Trophoblast cell (in vitro differentiated cells and primary cell): ENCODE results near the gene GAS2.

Experiments
- DNase-seq, 2 donors: peaks; one replicate each; pipeline ENCODE4 v3.0.0-alpha.2; 2016
- H2AFZ ChIP-seq: 2 replicates; pipeline ENCODE4 v1.6.1; 2013; ENCODE audit warnings: low read length, moderate library complexity, mild to moderate bottlenecking; ENCODE audit not compliant: insufficient read depth, poor library complexity
- H2AK5ac ChIP-seq: 2 replicates; pipeline ENCODE4 v1.6.1; 2013; ENCODE audit warnings: mild to moderate bottlenecking, low read length
- H2BK120ac ChIP-seq: 2 replicates; pipeline ENCODE4 v1.6.1; 2013; ENCODE audit warnings: low read length, mild to moderate bottlenecking, moderate library complexity; ENCODE audit not compliant: insufficient read depth, poor library complexity
- H2BK12ac ChIP-seq: 2 replicates; pipeline ENCODE4 v1.6.1; 2013; ENCODE audit warnings: mild to moderate bottlenecking, low read length, moderate library complexity
- H2BK5ac ChIP-seq: 2 replicates; pipeline ENCODE4 v1.6.1; 2013; ENCODE audit warnings: low read length, low read depth, moderate library complexity, mild to moderate bottlenecking; ENCODE audit not compliant: poor library complexity
- H3K14ac ChIP-seq: 2 replicates; pipeline ENCODE4 v1.6.1; 2013; ENCODE audit warnings: mild to moderate bottlenecking, low read length
- H3K18ac ChIP-seq: 2 replicates; pipeline ENCODE4 v1.6.1; 2013; ENCODE audit warnings: mild to moderate bottlenecking, low read length
- H3K23ac ChIP-seq: 2 replicates; pipeline ENCODE4 v1.6.1; 2013; ENCODE audit warnings: low read length
- H3K27ac ChIP-seq: 2 replicates; pipeline ENCODE4 v1.5.1; 2013; ENCODE audit warnings: low read depth, mild to moderate bottlenecking, inconsistent platforms, low read length, moderate library complexity
- H3K27me3 ChIP-seq: 2 replicates; pipeline ENCODE4 v1.6.1; 2013; ENCODE audit warnings: inconsistent platforms, mild to moderate bottlenecking, low read length, moderate library complexity; ENCODE audit not compliant: insufficient read depth
- H3K36me3 ChIP-seq, 2 experiments: 1 replicate in 1 of 2; 2 replicates in 1 of 2; pipeline ENCODE4 v1.6.1; 2013; ENCODE audit warnings: low read length in 2 of 2, mild to moderate bottlenecking in 2 of 2, moderate library complexity in 1 of 2; ENCODE audit not compliant: insufficient read depth in 2 of 2, control insufficient read depth in 1 of 2
- H3K4ac ChIP-seq: 2 replicates; pipeline ENCODE4 v1.6.1; 2013; ENCODE audit warnings: low read depth, mild to moderate bottlenecking, low read length, moderate library complexity
- H3K4me1 ChIP-seq, 2 experiments: 1 replicate in 1 of 2; 2 replicates in 1 of 2; pipeline ENCODE4 v1.6.1; 2013; ENCODE audit warnings: low read length in 2 of 2, mild to moderate bottlenecking in 2 of 2, moderate library complexity in 1 of 2; ENCODE audit not compliant: insufficient read depth in 2 of 2, control insufficient read depth in 1 of 2
- H3K4me2 ChIP-seq: 2 replicates; pipeline ENCODE4 v1.6.1; 2013; ENCODE audit warnings: inconsistent platforms, mild to moderate bottlenecking, low read length, moderate library complexity
- H3K4me3 ChIP-seq: 2 replicates; pipeline ENCODE4 v1.5.1; 2013; ENCODE audit warnings: mild to moderate bottlenecking, low read depth, low read length, inconsistent platforms
- H3K79me1 ChIP-seq: one replicate; pipeline ENCODE4 v1.6.1; 2013; ENCODE audit warnings: low read length
- H3K79me2 ChIP-seq: 2 replicates; pipeline ENCODE4 v1.6.1; 2013; ENCODE audit warnings: low read length, mild to moderate bottlenecking; ENCODE audit not compliant: control insufficient read depth, insufficient read depth, poor library complexity
- H3K9ac ChIP-seq: 2 replicates; pipeline ENCODE4 v1.6.1; 2013; ENCODE audit warnings: mild to moderate bottlenecking, low read length
- H3K9me3 ChIP-seq: 2 replicates; pipeline ENCODE4 v1.6.1; 2013; ENCODE audit warnings: low read depth, mild to moderate bottlenecking, control low read depth, inconsistent platforms, low read length; ENCODE audit not compliant: insufficient read depth
- H4K12ac ChIP-seq: 2 replicates; pipeline ENCODE4 v1.6.1; 2013; ENCODE audit warnings: low read depth, mild to moderate bottlenecking, low read length, moderate library complexity
- H4K8ac ChIP-seq: 2 replicates; pipeline ENCODE4 v1.6.1; 2013; ENCODE audit warnings: low read depth, mild to moderate bottlenecking, low read length, moderate library complexity
- H4K91ac ChIP-seq: one replicate; pipeline ENCODE4 v1.6.1; 2013; ENCODE audit warnings: low read depth, mild to moderate bottlenecking, low read length, moderate library complexity
- WGBS: extraction: QIAGEN DNeasy Blood & Tissue Kit; methylation state at CpG from one replicate; pipeline ENCODE4 v1.1.7; 2013; ENCODE audit warnings: missing lambda C conversion rate; ENCODE audit not compliant: insufficient read length, insufficient coverage; ENCODE audit errors: extremely low coverage; 5-methylcytosine and 5-hydroxymethylcytosine counted together

GAS2 gene

DNA sequence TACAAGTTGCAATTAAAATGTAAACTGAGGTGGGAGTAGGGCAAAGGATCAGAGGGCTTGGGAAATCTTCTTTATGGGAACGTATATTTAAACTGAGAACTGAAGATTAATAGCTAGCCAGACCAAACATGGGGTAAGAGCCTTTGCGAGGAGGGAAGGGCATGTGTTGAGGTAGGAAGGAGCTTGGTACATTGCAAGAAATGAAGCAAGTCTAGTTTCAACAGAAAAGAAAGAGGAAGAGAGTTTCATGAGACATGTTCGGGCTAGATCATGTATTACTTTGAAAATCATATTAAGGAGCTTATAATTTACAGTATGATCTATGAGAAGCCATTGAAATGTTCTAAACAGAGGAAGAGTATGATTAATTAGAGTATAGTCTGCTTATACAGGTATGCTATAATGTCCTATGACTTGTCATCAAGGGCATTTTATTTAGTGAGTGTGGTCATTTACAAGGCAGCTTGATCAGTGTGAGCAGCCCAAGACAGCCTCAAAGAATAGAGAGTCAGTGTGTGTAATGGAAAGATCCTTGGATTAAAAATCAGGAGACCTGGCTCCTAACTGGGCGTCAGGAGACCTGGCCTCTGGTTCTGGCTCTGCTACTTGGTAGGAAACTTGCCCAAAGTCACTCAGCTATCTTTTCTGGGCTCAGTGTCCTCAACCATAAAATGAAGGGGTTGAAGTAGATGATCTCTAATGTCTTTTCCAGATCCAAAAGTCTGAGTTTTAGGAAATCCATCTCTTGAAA is 10.9 kb downstream of the GAS2 start:
- Histone ChIP-seq H3K4ac (no peak overlapping the region), H3K9ac (no peak overlapping the region), H3K14ac (no peak overlapping the region), H3K23ac (no peak overlapping the region), H3K4me1 (no peaks in the 10 kb centered on the region), H2AFZ (no peak overlapping the region), H3K36me3 (no peaks in the 10 kb centered on the region), H3K9me3 (no peaks in the 10 kb centered on the region), H3K4me2 (no peak overlapping the region), H2BK120ac (no peak overlapping the region), H3K79me1 (no peaks in the 10 kb centered on the region), H2BK12ac (no peak overlapping the region), H3K18ac (no peak overlapping the region), H4K8ac (no peak overlapping the region), H3K27me3 (no peaks in the 10 kb centered on the region), H4K91ac (no peak overlapping the region), H3K79me2 (no peaks in the 10 kb centered on the region), H2AK5ac (no peak overlapping the region), H2BK5ac (no peak overlapping the region), H4K12ac (no peak overlapping the region), H3K27ac (no peak overlapping the region), H3K4me3 (no peak overlapping the region)
- DNase-seq = no peak
- no CpG with 5 or more reads among the region's 4 CpGs for WGBS

DNA sequence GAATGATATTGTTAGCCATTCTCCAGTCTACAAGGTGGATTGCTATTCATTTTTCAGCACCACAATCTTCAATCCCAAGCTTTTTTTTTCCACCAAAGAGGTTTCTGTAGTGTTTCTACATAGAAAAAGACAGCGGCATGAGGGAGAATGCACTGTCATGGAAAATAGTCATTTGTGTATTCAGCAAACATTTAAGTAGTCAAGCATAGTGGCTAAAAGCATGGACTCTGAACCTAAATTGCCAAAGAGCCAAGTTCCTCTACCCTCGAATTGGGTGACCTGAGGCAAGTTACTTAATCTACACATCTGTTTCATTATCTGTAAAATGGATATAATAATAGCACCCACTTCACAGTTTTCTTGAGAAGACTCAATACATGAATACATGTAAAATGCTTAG is 14.2 kb downstream of the GAS2 start:
- no peaks in the 10 kb centered on the region for H3K4me1 ChIP-seq
- no peak overlapping the region for H2AFZ ChIP-seq
- no peak overlapping the region for H3K4ac ChIP-seq
- no peak overlapping the region for H3K4me3 ChIP-seq
- H3K9ac ChIP-seq = no peak overlapping the region
- H3K27me3 ChIP-seq = no peaks in the 10 kb centered on the region
- no CpG with 5 or more reads among the region's 2 CpGs for WGBS
- no peak overlapping the region for H3K23ac ChIP-seq
- H3K4me2 ChIP-seq = no peak overlapping the region
- H3K36me3 ChIP-seq = no peaks in the 10 kb centered on the region
- no peak overlapping the region for H2BK12ac ChIP-seq
- no peak overlapping the region for H4K91ac ChIP-seq
- H3K9me3 ChIP-seq = no peaks in the 10 kb centered on the region
- H3K27ac ChIP-seq = no peak overlapping the region
- no peak overlapping the region for H3K18ac ChIP-seq
- H3K14ac ChIP-seq = no peak overlapping the region
- no peak overlapping the region for H4K8ac ChIP-seq
- no peaks in the 10 kb centered on the region for H3K79me1 ChIP-seq
- no peak for DNase-seq
- H2BK120ac ChIP-seq = no peak overlapping the region
- no peak overlapping the region for H4K12ac ChIP-seq
- H3K79me2 ChIP-seq = no peaks in the 10 kb centered on the region
- no peak overlapping the region for H2BK5ac ChIP-seq
- no peak overlapping the region for H2AK5ac ChIP-seq

DNA sequence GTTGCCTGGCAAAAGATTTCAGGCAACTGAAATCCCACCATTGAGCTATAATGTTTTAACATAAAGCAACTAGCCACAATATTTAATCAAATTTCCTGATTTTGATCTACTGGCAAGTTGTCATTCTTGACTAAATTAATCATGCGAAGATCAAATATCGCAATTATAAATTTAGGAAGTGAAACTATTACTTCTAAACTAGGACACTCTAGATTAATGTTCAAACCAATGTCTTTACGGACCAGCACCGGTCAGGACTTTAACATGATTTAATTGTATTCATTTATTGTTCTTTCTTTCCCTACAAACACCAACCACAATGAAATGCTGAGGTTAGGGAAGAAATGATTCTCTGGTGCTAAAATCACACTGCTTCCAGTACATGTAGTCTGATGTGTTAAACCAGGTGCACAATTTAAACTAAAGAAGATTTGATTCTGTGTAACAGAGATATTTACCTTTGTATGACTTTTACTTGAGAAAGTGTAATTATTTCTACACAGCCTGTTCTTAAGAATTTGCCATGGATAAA is 14.9 kb downstream of the GAS2 start:
- Histone ChIP-seq H2AFZ (no peak overlapping the region), H3K4me2 (no peak overlapping the region), H3K18ac (no peak overlapping the region), H3K79me2 (no peaks in the 10 kb centered on the region), H3K79me1 (no peaks in the 10 kb centered on the region), H3K4me1 (no peaks in the 10 kb centered on the region), H3K14ac (no peak overlapping the region), H4K12ac (no peak overlapping the region), H2BK5ac (no peak overlapping the region), H3K4me3 (no peak overlapping the region), H2BK12ac (no peak overlapping the region), H2BK120ac (no peak overlapping the region), H3K23ac (no peak overlapping the region), H3K27ac (no peak overlapping the region), H4K8ac (no peak overlapping the region), H3K27me3 (no peaks in the 10 kb centered on the region), H3K9ac (no peak overlapping the region), H3K9me3 (no peaks in the 10 kb centered on the region), H3K36me3 (no peaks in the 10 kb centered on the region), H2AK5ac (no peak overlapping the region), H3K4ac (no peak overlapping the region), H4K91ac (no peak overlapping the region)
- WGBS = no CpG with 5 or more reads among the region's 4 CpGs
- DNase-seq = no peak

DNA sequence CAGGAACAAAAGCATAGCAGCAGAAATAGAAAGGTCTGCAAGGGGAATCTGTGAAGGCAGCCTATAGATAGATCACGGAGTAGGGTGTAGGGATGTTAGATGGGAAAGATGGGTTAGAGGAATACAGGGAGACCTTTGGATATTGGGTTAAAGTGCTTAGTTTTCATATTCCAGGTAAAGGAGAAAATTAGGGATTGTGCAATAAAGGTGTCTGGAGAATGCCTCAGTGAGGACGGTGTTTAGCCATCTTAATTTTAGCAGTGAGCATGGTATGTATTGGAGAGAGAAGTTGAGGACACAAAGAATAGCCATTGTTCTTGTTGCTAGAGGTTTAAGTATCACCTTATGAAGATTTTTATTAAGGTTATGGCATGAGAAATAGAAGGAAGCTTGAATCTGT is 17.7 kb downstream of the GAS2 start:
- H4K91ac ChIP-seq = no peak overlapping the region
- H2BK120ac ChIP-seq = no peak overlapping the region
- H3K4ac ChIP-seq = no peak overlapping the region
- no peak for DNase-seq
- H2BK12ac ChIP-seq = no peak overlapping the region
- H4K12ac ChIP-seq = no peak overlapping the region
- no peak overlapping the region for H3K18ac ChIP-seq
- no peaks in the 10 kb centered on the region for H3K36me3 ChIP-seq
- no peak overlapping the region for H3K27ac ChIP-seq
- no peak overlapping the region for H3K4me3 ChIP-seq
- no peak overlapping the region for H2AFZ ChIP-seq
- H3K4me1 ChIP-seq = no peaks in the 10 kb centered on the region
- no peak overlapping the region for H3K23ac ChIP-seq
- H3K9me3 ChIP-seq = no peaks in the 10 kb centered on the region
- H3K9ac ChIP-seq = no peak overlapping the region
- H2BK5ac ChIP-seq = no peak overlapping the region
- no peaks in the 10 kb centered on the region for H3K79me1 ChIP-seq
- H3K79me2 ChIP-seq = no peaks in the 10 kb centered on the region
- no peak overlapping the region for H3K14ac ChIP-seq
- WGBS = no CpG with 5 or more reads among the region's 2 CpGs
- no peak overlapping the region for H4K8ac ChIP-seq
- H3K27me3 ChIP-seq = no peaks in the 10 kb centered on the region
- H2AK5ac ChIP-seq = no peak overlapping the region
- H3K4me2 ChIP-seq = no peak overlapping the region
